ENCODE results near the gene KRTAP5-4.
"Not testable (repeated sequence)": the region's sequence is repeated elsewhere in the genome, so short reads cannot be mapped to it uniquely, and the experiment has no call there.

Gene KRTAP5-4

GRCh38 chr11:1622086-1622485 is at the start of gene KRTAP5-4:
Gene KRTAP5-4 (minus strand): TSS chr11:1622138. CDS start chr11:1622093, 45 bp downstream.
- Histone ChIP-seq H3K9ac (ENCODE audit: low read depth, low read length) (no peak within 1 kb of the TSS), H3K9me3 (ENCODE audit: control insufficient read depth, insufficient read depth, low read length) (no peaks in the 10 kb centered on the region), H3K27me3 (ENCODE audit: control insufficient read depth, insufficient read depth, low read length) (no peaks in the 10 kb centered on the region), H3K36me3 (ENCODE audit: control insufficient read depth, insufficient read depth, low read length) (no peaks in the 10 kb centered on the region), H3K4me3 (ENCODE audit: low read depth, low read length) (no peak within 1 kb of the TSS), H3K4me1 (ENCODE audit: control insufficient read depth, insufficient read depth, low read length) (no peaks in the 10 kb centered on the region)

GRCh38 chr11:1671658-1672057 is 49.7 kb upstream of the KRTAP5-4 start:
- no peaks in the 10 kb centered on the region for H3K9me3 ChIP-seq (ENCODE audit: control insufficient read depth, insufficient read depth, low read length)
- no peak overlapping the region for H3K9ac ChIP-seq (ENCODE audit: low read depth, low read length)
- H3K36me3 ChIP-seq (ENCODE audit: control insufficient read depth, insufficient read depth, low read length): no peaks in the 10 kb centered on the region
- H3K4me3 ChIP-seq (ENCODE audit: low read depth, low read length): no peak overlapping the region
- H3K4me1 ChIP-seq (ENCODE audit: control insufficient read depth, insufficient read depth, low read length): no peaks in the 10 kb centered on the region
- peaks cover 2% of the 10 kb centered on the region for H3K27me3 ChIP-seq (ENCODE audit: control insufficient read depth, insufficient read depth, low read length)

- no peaks in the 10 kb centered on the region for H3K4me1 ChIP-seq (ENCODE audit: control insufficient read depth, insufficient read depth, low read length)
- peaks cover 2% of the 10 kb centered on the region for H3K27me3 ChIP-seq (ENCODE audit: control insufficient read depth, insufficient read depth, low read length)
- H3K36me3 ChIP-seq (ENCODE audit: control insufficient read depth, insufficient read depth, low read length): no peaks in the 10 kb centered on the region
- no peak overlapping the region for H3K4me3 ChIP-seq (ENCODE audit: low read depth, low read length)
- H3K9ac ChIP-seq (ENCODE audit: low read depth, low read length): no peak overlapping the region
- H3K9me3 ChIP-seq (ENCODE audit: control insufficient read depth, insufficient read depth, low read length): no peaks in the 10 kb centered on the region
These were observed 49.0 kb upstream of the KRTAP5-4 start for GRCh38 chr11:1670905-1671371.

GRCh38 chr11:1670457-1670856 is 48.5 kb upstream of the KRTAP5-4 start:
- H3K27me3 ChIP-seq (ENCODE audit: control insufficient read depth, insufficient read depth, low read length); H3K36me3 ChIP-seq (ENCODE audit: control insufficient read depth, insufficient read depth, low read length); H3K4me3 ChIP-seq (ENCODE audit: low read depth, low read length); H3K9ac ChIP-seq (ENCODE audit: low read depth, low read length); H3K4me1 ChIP-seq (ENCODE audit: control insufficient read depth, insufficient read depth, low read length); H3K9me3 ChIP-seq (ENCODE audit: control insufficient read depth, insufficient read depth, low read length): not testable (repeated sequence)

- no peaks in the 10 kb centered on the region for H3K36me3 ChIP-seq (ENCODE audit: control insufficient read depth, insufficient read depth, low read length)
- H3K4me3 ChIP-seq (ENCODE audit: low read depth, low read length): no peak overlapping the region
- no peaks in the 10 kb centered on the region for H3K4me1 ChIP-seq (ENCODE audit: control insufficient read depth, insufficient read depth, low read length)
- H3K9me3 ChIP-seq (ENCODE audit: control insufficient read depth, insufficient read depth, low read length): no peaks in the 10 kb centered on the region
- H3K9ac ChIP-seq (ENCODE audit: low read depth, low read length): no peak overlapping the region
- H3K27me3 ChIP-seq (ENCODE audit: control insufficient read depth, insufficient read depth, low read length): peaks cover 2% of the 10 kb centered on the region
These were observed 47.7 kb upstream of the KRTAP5-4 start for GRCh38 chr11:1669546-1670218.

- peaks cover 2% of the 10 kb centered on the region for H3K27me3 ChIP-seq (ENCODE audit: control insufficient read depth, insufficient read depth, low read length)
- no peaks in the 10 kb centered on the region for H3K36me3 ChIP-seq (ENCODE audit: control insufficient read depth, insufficient read depth, low read length)
- H3K9me3 ChIP-seq (ENCODE audit: control insufficient read depth, insufficient read depth, low read length): no peaks in the 10 kb centered on the region
- H3K9ac ChIP-seq (ENCODE audit: low read depth, low read length): no peak overlapping the region
- no peak overlapping the region for H3K4me3 ChIP-seq (ENCODE audit: low read depth, low read length)
- no peaks in the 10 kb centered on the region for H3K4me1 ChIP-seq (ENCODE audit: control insufficient read depth, insufficient read depth, low read length)
These were observed 47.1 kb upstream of the KRTAP5-4 start for GRCh38 chr11:1668911-1669473.

GRCh38 chr11:1667906-1668305 is 46.0 kb upstream of the KRTAP5-4 start:
- H3K36me3 ChIP-seq (ENCODE audit: control insufficient read depth, insufficient read depth, low read length): no peaks in the 10 kb centered on the region
- peaks cover 2% of the 10 kb centered on the region for H3K27me3 ChIP-seq (ENCODE audit: control insufficient read depth, insufficient read depth, low read length)
- no peaks in the 10 kb centered on the region for H3K4me1 ChIP-seq (ENCODE audit: control insufficient read depth, insufficient read depth, low read length)
- H3K4me3 ChIP-seq (ENCODE audit: low read depth, low read length): no peak overlapping the region
- no peaks in the 10 kb centered on the region for H3K9me3 ChIP-seq (ENCODE audit: control insufficient read depth, insufficient read depth, low read length)
- H3K9ac ChIP-seq (ENCODE audit: low read depth, low read length): no peak overlapping the region

- no peak overlapping the region for H3K9ac ChIP-seq (ENCODE audit: low read depth, low read length)
- H3K4me1 ChIP-seq (ENCODE audit: control insufficient read depth, insufficient read depth, low read length): no peaks in the 10 kb centered on the region
- H3K27me3 ChIP-seq (ENCODE audit: control insufficient read depth, insufficient read depth, low read length): peaks cover 2% of the 10 kb centered on the region
- H3K4me3 ChIP-seq (ENCODE audit: low read depth, low read length): no peak overlapping the region
- no peaks in the 10 kb centered on the region for H3K36me3 ChIP-seq (ENCODE audit: control insufficient read depth, insufficient read depth, low read length)
- H3K9me3 ChIP-seq (ENCODE audit: control insufficient read depth, insufficient read depth, low read length): no peaks in the 10 kb centered on the region
These were observed 45.3 kb upstream of the KRTAP5-4 start for GRCh38 chr11:1667121-1667850.

- H3K4me3 ChIP-seq (ENCODE audit: low read depth, low read length): no peak overlapping the region
- H3K9me3 ChIP-seq (ENCODE audit: control insufficient read depth, insufficient read depth, low read length): no peaks in the 10 kb centered on the region
- H3K36me3 ChIP-seq (ENCODE audit: control insufficient read depth, insufficient read depth, low read length): no peaks in the 10 kb centered on the region
- H3K9ac ChIP-seq (ENCODE audit: low read depth, low read length): no peak overlapping the region
- no peaks in the 10 kb centered on the region for H3K4me1 ChIP-seq (ENCODE audit: control insufficient read depth, insufficient read depth, low read length)
- H3K27me3 ChIP-seq (ENCODE audit: control insufficient read depth, insufficient read depth, low read length): peaks cover 2% of the 10 kb centered on the region
These were observed 43.4 kb upstream of the KRTAP5-4 start for GRCh38 chr11:1665313-1665712.

- H3K4me1 ChIP-seq (ENCODE audit: control insufficient read depth, insufficient read depth, low read length); H3K9ac ChIP-seq (ENCODE audit: low read depth, low read length): not testable (repeated sequence)
These were observed 40.9 kb upstream of the KRTAP5-4 start for GRCh38 chr11:1662699-1663283.

GRCh38 chr11:1661454-1662269 is 39.7 kb upstream of the KRTAP5-4 start:
- H3K4me1 ChIP-seq (ENCODE audit: control insufficient read depth, insufficient read depth, low read length); H3K9ac ChIP-seq (ENCODE audit: low read depth, low read length); H3K4me3 ChIP-seq (ENCODE audit: low read depth, low read length); H3K9me3 ChIP-seq (ENCODE audit: control insufficient read depth, insufficient read depth, low read length); H3K36me3 ChIP-seq (ENCODE audit: control insufficient read depth, insufficient read depth, low read length); H3K27me3 ChIP-seq (ENCODE audit: control insufficient read depth, insufficient read depth, low read length): not testable (repeated sequence)

More at GRCh38 chr11:1662699-1663283, 40.9 kb upstream of the KRTAP5-4 start:
- not testable (repeated sequence) for H3K27me3 ChIP-seq (ENCODE audit: control insufficient read depth, insufficient read depth, low read length); H3K4me3 ChIP-seq (ENCODE audit: low read depth, low read length); H3K9me3 ChIP-seq (ENCODE audit: control insufficient read depth, insufficient read depth, low read length); H3K36me3 ChIP-seq (ENCODE audit: control insufficient read depth, insufficient read depth, low read length)

Data from iPS-15b (cell line).